GM19238 (cell line): Measurements from ENCODE around the gene USP7.

ENCODE experiments used
- DNase-seq: peaks from one replicate; pipeline ENCODE4 v3.0.0; 2011; ENCODE audit warnings: low spot score; ENCODE audit not compliant: insufficient read length

USP7 gene

GRCh38 chr16:8901320-8901861 is 62.3 kb downstream of the USP7 start:
- DNase-seq: no peak

DNA sequence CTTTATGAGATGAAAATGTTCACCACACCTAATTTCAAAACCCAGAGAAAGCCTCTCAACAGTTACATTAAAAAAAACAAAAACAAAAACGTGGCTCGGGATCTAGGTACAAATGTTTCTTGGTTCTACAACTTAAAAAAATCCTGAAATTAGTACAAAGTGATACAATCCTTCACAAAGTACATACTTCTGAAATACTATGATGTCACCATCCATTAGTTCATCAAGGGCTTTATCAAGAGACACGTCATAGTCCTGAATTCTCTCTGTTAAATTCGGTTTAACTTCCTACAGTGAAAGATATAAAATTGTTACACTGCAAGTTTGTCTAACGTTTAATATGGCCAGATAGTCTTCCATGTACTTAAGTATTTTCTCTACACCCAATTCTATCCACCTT is 63.4 kb downstream of the USP7 start:
- no peak for DNase-seq

DNA sequence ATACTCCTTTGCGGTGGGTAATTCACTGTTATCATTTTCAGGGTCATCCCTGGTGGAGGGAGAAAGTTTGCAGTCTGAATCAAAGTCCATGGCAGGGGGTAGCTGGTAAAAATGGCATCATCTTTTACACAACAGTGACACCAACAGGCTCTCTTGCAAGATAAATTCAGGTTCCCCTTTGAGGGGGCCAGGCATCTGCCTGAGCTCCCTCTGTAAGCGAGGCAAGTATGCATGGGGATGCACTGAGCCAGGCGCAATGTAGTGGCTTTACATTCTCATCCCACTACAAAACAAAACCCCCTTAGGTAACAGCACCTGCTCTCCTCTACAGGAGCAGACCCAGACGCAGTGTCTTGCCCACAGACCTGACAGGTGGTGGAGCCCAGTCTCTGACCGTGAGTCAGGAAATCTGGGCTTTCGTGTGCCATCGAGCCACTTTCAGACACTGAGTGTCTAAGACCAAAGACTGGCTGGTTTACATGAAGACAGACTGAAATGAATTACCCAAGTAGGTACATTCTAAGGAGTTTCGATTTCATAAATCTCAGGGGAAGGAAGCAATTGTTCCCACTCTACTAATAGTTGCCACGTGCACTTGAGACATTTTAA is 63.9 kb downstream of the USP7 start:
- DNase-seq: no peak

DNA sequence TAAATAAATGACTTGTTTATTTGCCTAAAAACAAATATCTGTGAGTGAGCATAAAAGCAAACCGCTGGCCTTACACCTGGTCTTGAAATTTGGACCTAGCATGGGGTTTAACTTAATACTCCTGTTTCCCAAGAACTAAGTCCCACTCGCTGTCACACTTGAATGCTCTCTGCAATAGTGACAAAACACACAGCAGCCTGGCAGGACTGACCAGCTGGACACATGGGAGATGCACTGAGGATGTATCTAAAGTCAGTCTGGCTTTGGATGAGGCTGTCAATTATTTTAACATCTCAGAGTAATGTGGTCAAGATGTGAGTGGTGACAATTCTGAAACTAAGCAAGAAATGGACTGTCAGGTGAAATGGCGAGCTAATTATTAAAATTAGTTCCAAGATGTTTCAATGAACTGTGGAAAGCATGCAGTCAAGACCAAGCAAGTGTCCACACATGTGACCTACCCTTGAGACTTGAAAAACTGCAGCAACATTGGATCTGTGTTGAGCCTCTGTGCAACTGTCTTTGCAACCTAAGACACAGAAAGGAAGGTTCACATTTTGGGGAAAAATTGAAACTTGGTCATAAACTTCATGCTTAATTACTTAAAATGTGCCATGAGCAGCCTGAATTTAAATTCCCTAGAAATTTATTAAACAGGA is 64.9 kb downstream of the USP7 start:
- DNase-seq: no peak

DNA sequence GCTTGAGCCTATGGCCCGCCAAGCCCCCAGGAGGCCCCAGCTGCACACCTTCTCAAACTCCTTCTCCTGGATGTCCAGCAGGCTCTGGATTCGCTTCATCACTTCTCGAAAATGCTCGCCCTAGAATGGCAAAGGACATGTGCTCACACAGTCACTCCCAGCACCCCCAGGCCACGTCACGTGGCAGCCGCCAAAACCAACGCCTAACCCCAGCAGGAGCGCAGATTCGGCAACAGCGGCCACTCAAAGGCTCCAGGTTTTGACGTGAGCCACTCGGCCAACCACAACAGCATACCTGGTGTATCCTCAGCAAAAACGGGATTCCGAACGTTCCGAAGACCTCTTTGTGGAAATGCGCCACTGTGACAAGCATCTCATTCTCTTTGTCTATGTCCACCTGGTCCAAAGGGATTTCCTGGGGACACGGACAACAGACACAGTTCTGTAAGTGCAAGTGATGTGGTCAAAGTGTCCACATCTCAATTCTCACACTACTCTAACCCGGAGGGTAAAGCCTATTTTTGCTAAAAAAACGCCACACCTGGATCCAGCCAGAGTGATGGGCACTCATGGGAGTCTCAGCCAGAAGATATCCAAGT is 68.9 kb downstream of the USP7 start:
- DNase-seq: no peak

GRCh38 chr16:8893976-8894690 is 69.6 kb downstream of the USP7 start:
- DNase-seq: no peak

DNA sequence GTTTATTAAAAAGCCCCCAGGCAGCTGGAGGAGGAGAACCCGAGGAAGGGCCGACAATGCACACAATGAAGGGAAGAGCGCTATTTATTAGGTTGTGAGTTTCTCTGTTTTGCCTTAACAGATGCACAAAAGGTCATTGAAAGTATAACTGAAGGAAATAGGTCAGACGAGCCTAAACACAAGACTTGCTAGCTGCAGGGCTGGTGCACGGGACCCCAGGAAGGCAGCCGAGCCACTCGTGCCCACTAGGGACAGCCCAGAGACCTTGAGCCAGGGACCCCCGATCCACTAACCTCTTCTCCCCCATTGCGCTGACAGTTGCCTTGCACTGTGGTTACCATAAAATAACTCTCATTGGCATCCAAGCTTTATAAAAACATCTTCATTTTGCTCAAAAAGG is 70.3 kb downstream of the USP7 start:
- no peak for DNase-seq

- no peak for DNase-seq
Measured at GRCh38 chr16:8892101-8892575, 71.6 kb downstream of the USP7 start.

GRCh38 chr16:8890549-8890921 is 73.2 kb downstream of the USP7 start:
- DNase-seq: no peak

GRCh38 chr16:8889893-8890548 is 73.7 kb downstream of the USP7 start:
- no peak for DNase-seq

- no peak for DNase-seq
Measured at GRCh38 chr16:8888951-8889892, 74.5 kb downstream of the USP7 start.

- DNase-seq: no peak
Measured at GRCh38 chr16:8887952-8888560, 75.7 kb downstream of the USP7 start.

GRCh38 chr16:8887431-8887765 is 76.3 kb downstream of the USP7 start:
- no peak for DNase-seq

GRCh38 chr16:8886593-8887430 is 76.9 kb downstream of the USP7 start:
- no peak for DNase-seq

DNA sequence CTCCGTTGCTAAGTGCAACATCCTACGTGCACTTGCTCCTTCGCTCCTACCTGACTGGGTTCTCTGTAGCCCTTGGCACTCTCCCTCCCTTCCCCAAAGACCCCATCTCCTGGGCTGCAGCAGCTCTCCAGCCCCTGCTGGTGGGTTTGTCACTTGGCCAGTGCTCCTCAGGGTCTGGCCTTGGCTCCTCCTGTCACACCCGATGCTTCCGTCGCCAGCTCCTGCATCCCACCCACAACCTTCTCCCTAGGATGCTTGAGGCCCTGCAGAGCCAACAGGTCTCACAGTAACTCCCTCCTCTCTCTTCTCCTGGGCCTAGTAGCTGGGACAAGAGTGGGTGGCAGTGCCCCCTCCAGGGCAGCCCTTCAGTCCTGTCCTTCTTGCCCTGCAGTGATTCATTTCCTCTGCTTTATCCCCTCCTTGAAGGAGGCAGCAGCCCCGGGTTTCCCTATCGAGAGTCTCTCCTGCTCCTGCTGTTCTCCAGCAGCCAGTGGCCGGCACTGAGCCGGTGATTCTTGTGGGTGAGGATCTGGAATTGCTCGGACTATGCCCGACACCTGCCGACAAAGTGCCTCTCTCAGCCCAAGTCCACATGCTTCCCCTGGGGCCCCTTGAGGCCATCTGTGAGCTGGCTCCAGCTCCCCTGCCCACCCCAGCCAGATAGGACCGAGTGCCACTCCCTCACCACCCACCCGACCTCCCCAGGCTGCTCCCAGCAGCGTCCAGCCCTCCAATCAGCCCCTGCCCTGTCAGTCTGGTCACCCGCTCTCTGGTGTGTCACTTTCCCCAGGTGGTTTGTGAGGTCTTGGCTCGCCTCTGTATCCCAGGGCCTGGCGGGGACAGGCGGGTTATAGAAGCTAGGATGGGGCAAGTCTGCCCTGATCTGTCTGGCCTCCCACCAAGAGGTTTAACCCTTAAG is 77.8 kb downstream of the USP7 start:
- no peak for DNase-seq

DNA sequence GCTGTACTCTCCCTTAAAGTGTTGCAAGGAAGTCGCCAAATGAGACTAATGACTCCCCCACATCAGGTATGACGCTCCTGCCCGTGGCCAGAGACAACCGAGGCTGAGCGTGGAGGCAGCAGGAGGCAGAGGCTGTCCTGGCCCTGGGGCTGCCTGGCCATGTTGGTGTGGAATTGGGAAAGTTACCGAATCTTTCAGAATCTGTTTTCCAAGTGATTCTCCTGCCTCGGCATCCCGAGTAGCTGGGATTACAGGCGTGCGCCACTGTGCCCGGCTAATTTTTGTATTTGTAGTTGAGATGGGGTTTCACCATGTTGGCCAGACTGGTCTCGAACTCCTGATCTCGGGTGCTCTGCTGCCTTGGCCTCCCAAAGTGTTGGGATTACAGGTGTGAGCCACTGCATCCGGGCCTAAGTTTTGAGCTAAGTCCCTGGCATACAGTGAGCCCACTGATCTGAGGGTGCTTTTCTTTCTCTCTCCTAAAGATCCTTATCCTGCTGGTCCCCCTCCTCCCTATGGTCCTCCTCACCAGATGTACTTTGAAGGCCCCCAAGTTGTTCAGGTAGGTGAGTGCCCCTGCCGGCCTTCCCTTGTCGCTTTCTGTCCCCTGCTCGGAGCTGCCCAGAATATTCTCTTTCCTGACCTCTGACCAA is 80.9 kb downstream of the USP7 start:
- no peak for DNase-seq

DNA sequence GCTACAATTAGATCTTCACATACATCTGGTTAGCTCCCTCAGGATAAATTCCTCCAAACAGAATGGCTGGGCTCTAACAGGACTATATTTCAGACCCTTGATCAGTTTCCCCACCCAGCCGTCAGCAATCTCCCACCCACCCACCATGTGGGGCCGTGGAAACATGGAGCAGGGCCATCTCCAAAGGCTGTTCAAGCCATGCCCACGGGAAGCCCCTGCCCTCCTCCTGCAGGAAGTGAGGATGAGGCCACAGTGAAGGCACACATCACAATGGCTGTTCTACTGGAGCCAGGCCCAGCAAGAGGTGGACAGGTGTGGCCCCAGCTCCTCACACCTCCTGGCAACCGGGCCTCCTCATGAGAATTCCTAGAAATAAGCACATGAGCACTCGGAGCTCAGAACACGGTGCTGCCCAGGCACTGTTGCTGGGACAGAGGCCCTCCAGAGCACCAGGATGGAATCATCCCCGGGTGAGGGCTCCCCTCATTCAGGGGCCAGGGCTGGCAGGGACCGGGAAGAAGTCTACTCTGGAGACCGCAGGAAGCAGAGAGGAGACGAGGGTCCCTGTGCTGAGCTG is 81.6 kb downstream of the USP7 start, which contains the start of gene LITAFD:
LITAFD (plus strand) TSS at position 311 of the 577 bp plus-strand sequence. CDS start 2,005 bp downstream, outside the sequence.
- DNase-seq: no peak
